GM19238 (cell line): ENCODE results near the gene IVD.

Experiments used
- DNase-seq: peaks from one replicate; pipeline ENCODE4 v3.0.0; 2011; ENCODE audit warnings: low spot score; ENCODE audit not compliant: insufficient read length

Gene IVD

DNA sequence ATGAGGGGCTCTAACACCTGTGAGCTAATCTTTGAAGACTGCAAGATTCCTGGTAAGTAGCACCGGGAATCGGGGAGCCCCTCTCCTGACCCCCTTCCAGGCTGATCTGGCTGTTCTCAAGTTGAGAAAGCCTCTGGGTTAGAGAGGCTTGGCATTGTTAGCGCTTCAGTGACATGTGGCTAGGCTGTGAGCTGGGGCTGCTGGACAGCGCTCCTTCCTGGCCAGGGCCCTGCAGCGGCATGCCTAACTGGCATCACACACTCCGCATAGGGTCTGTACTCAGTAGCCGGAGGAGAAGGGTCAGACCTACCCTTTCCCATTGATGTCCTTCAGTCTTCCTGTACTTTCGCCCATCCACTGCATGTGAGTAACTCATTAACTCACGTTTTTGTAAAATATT lies 7.4 kb downstream of the IVD start:
- DNase-seq, result no peak

DNA sequence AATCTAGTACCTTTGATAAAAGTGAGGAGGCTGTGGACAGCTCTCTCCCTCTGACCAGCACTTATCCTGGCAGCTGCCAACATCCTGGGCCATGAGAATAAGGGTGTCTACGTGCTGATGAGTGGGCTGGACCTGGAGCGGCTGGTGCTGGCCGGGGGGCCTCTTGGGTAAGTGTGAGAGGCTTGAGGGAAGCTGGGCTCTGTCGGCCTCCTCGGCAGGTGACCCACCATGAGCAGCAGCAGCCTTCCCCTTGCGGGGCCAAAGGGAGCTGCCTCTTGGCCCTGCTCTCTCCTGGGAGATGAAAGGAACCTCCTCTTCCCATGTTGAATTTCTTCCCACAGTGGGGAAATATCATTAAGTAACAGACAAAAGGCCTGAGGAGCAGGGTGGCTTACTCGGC lies 9.2 kb downstream of the IVD start:
- DNase-seq, result no peak

DNA sequence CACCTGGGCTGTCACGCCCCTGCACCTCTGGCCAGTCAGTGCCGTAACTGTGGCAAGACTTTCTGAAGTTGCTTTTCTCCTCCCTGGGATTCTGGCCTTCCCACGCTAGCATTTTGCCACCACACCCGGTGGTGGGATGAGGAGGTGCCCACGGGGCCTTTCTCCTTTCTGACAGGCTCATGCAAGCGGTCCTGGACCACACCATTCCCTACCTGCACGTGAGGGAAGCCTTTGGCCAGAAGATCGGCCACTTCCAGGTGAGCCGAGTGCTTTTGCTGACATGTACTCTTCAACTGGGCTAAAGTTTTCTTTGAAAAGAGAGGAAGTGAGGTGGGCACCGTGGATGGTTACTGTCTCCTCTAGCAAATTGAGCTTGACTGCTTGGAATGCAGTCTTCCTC lies 9.6 kb downstream of the IVD start:
- DNase-seq, result no peak

DNA sequence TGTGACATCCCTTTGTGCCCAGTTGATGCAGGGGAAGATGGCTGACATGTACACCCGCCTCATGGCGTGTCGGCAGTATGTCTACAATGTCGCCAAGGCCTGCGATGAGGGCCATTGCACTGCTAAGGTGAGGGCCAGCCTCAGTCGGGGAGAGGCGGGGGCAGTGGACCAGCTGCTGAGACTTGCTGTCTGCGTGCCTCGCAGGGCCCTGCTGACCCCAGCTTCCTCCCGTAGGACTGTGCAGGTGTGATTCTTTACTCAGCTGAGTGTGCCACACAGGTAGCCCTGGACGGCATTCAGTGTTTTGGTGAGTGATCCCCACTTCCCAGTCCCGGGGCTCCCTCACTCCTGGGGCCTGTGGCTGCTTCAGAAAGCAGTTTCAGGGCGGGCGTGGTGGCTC lies 10.5 kb downstream of the IVD start:
- DNase-seq, result no peak

DNA sequence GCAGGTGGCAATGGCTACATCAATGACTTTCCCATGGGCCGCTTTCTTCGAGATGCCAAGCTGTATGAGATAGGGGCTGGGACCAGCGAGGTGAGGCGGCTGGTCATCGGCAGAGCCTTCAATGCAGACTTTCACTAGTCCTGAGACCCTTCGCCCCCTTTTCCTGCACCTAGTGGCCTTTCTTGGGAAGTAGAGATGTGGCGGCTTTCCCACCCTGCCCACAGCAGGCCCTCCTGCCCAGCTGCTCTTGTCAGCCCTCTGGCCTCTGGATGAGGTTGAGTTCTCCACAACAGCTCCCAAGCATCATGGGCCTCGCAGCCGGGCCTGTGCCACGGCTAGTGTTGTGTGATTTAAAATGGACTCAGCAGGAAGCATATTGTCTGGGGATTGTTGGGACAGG lies 12.5 kb downstream of the IVD start:
- DNase-seq, result no peak

DNA sequence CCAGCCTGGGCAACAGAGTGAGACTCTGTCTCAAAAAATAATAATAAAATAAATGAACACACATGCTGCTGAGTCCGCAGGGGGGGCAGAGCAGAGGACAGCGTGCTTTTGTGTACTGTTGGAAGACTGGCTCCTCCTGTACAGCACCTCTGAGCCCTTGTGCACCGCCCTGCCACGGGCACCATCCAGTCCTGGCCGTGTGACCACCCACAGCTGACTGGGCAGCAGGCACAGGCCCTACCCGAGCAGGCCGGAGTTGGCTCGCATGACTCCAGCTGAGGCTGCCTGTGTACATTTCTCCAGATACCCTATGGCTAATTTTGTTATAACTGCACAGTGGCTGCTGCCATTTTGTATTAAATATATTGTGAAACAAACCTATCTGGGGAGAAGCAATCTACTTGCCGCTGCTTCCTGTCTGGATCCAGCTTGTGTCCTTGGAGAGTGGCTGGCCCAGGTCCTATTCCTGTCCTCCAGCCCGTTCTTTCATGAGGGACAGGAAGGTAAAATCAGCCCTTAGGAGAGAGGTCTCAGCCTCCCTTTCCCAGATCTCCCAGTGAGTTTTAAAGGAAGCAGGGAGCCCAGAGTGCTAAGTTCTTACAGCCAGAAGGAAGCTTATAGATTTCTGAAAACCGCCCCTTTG lies 14.6 kb downstream of the IVD start:
- DNase-seq, result no peak

DNA sequence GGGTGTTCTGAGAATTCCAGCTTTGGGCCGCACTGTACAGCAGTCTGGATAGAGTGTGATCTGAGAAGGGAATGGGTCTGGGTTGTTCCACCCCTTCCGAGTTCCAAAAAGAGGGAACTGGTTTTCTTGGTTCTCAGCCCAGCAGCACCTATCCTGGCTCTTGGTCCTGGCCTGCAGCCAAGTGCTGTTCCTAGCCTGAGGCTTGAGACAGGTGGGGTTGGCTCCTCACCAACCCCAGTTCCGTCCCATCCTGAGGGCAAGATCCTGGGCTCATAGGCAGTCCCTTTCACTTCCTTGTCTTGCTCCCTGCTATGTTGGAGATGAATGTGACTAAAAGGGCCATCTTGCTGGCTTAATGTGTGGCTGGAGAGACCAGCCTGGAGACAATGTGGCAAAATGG lies 15.2 kb downstream of the IVD start:
- DNase-seq, result no peak

DNA sequence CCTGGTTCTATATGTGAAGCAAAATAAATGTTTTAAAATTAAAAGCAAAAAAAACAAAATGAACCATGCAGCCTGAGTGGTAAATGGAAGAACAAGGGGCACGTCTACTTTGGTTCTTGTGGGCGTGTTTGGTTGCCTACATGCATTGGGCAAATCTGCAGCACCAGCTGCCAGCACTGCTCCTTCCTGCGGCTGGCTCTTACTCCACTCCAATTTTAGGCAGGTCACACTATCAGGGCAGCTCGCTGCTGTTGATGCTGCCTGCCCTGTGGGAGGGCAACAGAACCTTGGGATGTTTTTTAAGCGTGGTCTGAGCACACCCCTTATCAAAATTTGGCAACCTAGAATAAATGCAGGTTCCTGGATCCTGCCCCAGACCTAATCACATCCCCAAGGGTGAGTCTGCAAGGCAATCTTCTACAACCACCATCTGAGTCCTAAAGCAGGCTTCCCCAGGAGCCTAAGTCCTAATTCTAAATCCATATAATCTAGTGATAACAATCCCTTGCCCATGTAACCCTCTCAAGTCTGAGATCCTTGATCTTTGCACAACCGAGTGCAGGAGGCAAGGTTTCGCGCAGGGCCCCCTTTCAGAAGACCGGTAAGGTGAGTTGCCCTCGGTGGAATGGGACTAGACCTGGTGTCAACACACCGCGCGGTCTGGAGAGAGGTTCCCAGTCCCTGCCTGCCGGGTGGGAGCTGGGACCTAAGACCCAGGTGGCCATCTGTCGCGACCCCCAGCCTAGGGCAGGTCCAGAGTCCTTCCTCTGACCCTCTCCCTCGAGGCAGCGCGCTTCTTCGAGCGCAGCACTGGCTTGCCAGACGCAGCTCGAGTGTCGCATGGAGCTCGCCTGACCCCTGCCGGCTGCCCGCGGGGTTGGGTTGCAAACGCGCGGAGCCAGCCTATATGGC lies 15.9 kb downstream of the IVD start:
- DNase-seq, result peak; percentile 87

DNA sequence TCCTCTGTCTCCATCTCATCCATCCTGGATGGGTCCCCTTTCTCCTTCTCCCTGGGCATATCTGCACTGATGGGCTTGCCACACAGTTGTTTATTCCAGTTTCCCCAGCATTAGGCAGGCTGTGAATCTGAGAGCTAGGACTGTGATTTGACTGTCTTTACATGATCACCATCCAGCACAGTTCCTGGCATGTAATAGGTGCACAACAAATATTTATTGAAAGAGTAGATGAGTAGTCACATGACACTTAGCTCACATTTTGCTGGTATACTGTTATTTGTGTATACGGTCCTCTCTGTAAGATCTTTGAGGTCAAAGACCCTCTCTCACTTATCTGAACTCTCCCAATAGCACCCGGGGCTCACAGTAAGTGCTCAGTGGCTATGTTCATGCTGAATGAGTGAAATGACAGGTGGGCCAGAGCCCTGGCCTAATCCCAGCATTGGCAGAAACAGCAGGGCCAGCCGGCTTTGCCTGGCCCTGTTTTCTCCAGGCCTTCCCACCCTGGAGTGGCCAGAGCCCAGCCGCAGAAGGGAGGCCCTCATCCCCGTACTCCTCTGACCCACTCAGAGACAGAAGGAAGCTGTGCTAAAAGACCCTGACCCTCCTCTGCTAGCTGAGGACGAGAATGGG lies 19.0 kb downstream of the IVD start:
- DNase-seq, result no peak

DNA sequence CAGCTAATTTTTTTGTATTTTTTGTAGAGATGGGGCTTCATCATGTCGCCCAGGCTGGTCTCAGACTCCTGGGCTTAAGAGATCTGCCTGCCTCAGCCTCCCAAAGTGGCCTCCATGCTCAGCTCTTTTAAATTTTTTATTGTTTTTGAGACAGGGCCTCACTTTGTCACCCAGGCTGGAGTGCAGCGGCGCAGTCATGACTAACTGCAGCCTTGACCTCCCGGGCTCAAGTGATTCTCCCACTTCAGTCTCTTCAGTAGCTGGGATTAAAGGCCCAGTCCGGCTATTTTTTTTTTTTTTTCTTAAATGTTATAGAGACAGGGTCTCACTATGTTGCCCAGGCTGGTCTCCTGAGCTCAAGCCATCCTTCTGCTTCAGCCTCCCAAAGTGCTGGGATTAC lies 20.1 kb downstream of the IVD start:
- no peak for DNase-seq

DNA sequence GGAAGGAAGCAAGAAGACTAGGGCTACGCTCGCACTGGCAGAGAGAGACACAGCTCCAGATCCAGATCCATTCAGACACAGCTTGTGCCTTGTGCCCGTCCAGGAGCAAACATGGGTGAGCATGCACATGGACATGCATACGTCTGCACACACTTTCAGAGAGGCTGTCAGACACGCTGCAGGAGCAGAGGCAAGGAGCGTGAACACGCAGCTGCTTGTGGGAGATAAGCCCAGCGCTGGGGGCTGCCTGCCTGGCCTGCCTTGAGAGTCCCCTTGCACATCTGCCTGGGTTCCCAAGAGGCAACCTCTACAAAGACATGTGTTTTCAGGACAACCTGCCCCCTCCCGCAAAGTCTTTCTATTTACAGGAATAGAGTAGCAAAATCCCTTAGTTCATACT lies 21.6 kb downstream of the IVD start:
- DNase-seq, result no peak

DNA sequence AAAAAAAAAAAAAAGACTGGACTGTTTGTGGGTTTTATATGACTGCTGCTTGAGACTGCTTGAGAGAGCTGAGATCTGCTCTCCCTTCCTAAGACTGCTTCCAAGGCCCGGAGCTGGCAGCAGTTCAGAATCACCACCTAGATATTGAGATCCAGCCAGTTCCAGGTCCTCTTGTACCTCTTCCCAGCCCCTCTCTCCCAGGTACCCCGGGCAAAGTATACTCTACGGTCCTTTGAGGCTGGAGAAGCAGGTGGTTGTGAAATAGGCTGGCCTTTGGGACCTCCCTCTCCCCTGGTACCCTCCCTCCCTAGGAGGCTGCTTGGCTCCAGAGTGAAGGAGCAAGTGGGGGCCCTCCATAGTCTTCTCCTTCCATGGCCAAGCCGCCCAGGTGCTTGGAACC lies 22.6 kb downstream of the IVD start:
- DNase-seq, result no peak

DNA sequence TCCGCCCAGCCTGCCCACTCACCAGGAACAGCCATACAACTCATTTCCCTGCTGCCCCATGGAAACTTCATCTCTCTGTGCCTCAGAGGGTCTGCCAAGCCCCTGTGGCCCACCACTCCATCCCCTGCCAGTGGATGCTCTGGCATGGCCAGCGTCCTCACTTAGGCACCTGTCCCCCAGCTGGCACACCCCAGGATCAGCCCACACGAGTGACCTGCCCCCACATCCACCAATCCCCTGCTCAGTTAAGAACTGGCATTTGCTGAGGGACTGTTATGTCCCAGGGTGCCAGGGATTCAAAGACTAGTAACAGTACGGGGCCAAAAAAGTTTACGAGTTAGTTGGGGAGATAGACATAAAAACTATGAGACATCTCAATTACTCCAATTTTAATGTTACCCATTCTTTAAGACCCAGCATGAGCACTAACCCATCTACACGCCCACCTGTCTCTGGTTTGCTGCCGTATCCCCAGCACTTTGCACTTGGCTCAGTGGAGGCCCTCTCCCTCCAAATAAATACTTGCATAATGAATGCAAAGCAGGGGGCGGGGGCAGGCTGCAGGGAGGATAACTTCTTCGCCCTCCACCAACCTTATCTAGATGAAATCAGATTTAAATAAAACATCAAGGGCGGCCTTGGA lies 23.6 kb downstream of the IVD start:
- no peak for DNase-seq

DNA sequence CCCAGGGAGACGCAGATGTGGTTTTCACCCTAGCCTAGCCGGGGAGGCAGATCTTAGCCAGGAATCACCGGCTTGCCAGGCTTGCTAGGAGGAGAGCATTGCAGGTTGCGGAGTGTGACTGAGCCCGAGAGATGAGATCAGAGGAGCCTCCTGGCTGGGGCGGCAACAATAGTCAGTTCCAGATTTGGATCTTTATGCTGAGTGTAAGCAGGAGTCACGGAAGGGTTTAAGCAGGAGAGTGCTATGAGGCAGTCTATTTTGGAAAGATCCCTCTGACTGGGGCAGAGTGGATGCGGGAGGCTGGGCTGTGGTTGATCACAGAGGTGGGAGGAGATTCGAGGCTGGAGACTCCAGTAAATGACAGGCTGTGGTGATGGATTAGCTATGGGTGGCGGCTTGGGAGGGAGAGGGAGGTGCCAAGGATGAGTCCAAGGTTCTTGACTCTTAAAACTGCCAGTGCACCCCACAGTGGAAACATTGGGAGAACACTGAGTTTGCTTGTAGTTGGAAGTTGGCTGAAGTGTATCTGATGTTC lies 24.7 kb downstream of the IVD start:
- no peak for DNase-seq

DNA sequence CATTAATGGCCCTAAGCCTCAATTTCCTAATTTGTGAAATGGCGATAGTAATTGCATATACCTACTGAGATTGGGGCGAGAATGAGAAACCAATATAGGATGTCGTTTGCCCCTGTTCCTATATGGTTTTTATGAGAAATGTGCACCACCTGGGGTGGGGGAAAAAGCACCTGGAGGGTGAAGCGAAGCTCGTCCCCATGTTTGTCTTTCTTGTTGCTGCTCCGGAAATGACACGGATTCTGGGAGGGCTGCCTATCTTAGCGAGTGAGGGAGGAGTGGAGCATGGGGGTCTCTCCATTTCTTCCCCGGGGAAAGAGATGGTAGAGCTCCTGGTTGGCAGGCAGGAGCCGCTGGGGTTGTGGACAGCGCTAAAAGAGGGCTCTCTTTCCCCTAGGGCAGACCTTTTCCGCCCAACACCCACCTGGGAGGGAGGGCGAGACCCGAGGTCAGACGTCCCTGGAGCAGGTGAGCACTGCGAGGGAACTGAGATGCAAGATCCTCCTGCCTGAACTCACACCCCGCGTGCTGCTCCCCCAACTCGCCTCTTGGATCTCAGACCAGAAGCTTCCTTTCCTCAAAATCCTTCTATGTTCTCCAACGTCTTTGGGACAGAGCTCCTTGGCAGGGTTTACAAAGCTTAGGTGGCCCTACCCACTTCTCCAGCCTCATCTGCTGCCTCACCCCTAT lies 29.6 kb downstream of the IVD start:
- DNase-seq, result no peak

DNA sequence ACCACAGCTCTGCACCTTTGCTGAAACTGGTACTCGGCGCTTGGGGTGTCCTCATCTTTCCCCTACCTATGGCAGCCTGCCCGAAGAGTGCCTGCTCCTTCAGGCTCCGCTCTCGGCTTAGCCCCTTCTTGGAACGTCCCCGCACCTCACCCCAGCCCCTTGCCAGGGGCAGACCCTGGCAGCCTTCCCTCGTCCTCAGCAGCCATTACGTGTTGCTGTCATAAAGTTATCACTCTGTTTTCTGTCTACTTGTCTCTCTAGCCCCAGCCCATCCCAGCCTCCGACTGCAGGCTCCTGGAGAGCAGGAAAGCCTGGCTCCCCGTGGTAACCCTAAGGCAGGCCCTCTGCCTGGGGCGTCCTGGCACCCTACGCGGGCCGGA lies 30.1 kb downstream of the IVD start:
- no peak for DNase-seq

DNA sequence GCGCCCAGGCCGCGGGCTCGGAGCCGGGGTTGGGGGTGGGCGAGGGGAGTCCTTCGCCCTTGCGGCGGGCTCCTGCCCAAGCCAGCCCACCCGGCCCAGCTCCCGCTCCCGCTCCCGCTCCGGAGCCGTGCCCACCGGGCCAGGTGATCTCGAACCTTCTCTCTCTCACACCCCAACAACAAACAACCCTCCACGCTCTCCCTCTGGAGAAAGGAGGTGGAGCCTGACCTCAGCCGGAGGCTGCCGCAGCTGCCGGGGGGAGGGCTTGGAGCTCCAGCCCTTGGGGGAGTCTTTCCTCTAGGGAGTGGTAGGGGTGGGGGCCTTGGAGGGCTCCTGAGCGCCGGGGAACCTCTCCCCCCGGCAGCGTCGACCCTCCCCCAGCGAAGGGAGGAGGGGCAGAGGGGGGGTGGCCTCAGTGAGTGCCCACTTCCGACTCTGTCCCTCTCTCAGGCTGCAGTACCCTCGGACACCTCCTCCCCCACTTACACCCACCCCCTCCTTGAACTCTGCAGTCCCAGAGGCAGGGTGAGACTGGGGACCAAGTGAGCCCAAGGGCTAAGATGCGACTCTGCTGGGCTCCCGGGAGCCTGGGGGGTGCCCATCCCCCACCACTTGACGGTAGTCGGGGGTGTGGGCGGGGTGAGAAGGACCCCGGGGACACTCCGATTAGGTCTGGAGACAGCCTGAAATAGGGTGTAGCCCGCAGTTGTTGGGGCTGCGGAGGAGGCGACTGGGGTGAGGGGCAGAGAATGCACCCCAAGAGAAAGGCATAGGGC lies 30.7 kb downstream of the IVD start:
- DNase-seq, result no peak

DNA sequence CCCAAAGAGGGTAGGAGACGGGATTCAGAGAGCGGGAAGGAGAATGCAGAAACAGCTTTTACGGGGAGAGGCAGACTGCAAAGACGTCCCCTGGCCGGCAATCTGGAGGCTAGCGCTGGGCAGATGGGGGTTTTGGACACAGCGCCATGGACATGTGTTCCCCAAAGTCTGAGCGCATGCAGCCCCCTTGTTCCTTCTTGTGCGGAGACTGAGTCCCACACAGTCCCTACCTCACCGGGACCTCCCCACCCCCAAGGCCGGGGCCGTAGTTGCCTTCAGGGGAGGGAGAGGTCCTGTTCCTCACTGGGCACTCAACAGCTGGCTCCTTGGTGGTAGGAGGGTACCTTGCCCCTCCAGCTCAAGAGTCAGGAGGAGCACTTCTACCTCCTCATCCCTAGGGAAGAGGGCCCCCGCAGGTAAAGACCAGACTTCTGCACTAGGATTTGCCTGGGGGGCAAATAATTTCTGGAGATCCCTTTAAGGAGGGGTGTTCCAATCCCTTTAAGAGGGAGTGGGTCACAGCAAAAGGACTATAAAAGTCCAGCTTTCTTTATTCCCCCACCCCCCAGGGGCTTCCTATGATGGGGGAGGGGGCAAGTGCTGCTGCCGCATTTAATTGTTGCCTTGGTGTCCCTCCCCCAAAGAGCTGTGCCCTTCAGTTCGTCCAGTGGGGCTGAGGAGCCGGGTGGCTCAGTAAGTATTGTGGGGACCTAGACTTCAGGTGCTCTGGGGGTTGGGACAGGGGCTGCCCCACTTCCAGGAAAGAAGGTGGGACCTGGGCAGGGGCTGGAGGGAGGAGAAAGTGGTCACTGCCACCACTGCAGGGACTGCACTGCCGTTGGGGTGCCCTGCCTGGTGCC lies 31.5 kb downstream of the IVD start:
- DNase-seq, result no peak
